ENCODE data around the gene KPNB1.

DNA sequence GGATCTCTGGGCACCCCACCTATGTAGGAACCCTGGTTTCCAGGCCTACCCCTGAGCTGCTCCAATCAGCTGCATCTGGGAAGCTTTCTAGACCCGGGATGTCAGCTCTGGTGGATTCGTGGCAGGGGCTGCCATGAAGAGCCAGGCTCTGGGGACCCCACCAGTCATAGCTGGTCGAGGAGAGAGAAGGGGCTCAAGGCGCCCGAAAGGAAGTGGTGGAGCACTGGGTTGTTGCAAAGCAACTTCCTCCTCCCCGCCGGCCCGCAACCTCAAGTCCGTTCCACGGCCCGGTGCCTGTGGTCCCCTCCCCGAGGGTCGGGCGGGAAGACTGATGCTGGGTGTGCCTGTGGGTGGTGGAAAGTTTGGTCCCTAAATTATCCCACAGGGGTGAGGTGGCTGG lies 54.4 kb downstream of the KPNB1 start:
- TF ChIP-seq, protein P1, sequence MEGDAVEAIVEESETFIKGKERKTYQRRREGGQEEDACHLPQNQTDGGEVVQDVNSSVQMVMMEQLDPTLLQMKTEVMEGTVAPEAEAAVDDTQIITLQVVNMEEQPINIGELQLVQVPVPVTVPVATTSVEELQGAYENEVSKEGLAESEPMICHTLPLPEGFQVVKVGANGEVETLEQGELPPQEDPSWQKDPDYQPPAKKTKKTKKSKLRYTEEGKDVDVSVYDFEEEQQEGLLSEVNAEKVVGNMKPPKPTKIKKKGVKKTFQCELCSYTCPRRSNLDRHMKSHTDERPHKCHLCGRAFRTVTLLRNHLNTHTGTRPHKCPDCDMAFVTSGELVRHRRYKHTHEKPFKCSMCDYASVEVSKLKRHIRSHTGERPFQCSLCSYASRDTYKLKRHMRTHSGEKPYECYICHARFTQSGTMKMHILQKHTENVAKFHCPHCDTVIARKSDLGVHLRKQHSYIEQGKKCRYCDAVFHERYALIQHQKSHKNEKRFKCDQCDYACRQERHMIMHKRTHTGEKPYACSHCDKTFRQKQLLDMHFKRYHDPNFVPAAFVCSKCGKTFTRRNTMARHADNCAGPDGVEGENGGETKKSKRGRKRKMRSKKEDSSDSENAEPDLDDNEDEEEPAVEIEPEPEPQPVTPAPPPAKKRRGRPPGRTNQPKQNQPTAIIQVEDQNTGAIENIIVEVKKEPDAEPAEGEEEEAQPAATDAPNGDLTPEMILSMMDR (IDR thresholded peaks at IDR 0.05) = no peak
- no peak for TF ChIP-seq POLR2A (IDR thresholded peaks at IDR 0.05)

Measured in tibial nerve (tissue), 3 donors.